ENCODE results near the gene EVA1A.
A peak's percentile ranks its signal among the peaks of the same experiment; 100 is the strongest.
"Not testable (repeated sequence)": the region's sequence is repeated elsewhere in the genome, so short reads cannot be mapped to it uniquely, and the experiment has no call there.

EVA1A gene

DNA sequence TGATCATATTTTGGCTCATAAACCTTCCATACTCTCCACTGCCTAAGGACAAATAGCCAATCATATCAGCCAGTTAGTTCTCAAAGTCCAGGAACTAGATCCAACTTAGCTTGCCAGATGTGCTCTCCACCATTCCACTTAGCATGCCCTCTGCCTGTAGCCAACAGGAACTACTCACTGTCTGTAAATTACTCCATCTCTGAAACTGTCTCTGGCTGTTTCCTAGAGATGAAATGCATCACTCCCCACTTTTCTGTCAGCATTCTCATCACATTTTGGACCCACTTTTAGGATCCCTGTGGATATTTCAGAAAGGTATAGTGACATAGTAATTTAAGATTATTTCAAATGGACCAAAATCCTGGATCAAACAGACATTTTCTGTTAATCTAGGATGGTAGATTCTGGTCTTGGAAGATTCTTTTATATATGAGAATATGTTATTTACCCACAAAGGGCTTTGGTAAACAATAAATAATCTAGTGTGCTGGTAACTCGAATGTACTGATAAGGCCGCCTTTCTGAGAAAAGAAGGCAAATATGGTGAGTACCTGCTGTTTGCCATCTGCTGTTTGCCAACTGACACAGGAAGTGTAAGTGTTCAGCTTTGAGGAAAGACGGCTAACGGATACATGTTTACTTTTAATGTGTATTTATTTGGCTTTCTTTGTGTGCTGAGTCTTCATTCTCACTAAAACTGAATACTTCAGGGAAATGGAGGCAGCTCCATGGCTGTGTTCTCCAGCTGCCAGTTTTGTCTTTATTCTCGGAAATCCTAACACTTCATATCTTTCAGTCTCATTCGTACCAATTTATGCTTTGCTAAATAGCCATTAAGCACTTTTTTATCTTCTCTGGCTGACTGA is 79.5 kb downstream of the EVA1A start:
- peak; percentile 30 for DNase-seq

DNA sequence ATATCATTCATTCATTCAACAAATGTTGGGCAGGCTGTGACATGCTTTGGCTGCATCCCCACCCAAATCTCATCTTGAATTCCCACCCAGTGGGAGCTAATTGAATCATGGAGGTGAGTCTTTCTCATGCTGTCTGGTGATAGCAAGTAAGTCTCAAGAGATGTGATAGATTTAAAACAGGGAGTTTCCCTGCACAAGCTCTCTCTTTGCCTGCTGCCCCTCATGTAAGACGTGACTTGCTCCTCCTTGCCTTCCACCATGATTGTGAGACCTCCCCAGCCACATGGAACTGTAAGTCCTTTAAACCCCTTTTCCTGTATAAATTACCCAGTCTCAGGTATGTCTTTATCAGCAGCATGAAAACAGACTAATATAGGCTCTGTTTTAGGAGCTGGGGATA is 83.0 kb downstream of the EVA1A start:
- DNase-seq: not testable (repeated sequence)

DNA sequence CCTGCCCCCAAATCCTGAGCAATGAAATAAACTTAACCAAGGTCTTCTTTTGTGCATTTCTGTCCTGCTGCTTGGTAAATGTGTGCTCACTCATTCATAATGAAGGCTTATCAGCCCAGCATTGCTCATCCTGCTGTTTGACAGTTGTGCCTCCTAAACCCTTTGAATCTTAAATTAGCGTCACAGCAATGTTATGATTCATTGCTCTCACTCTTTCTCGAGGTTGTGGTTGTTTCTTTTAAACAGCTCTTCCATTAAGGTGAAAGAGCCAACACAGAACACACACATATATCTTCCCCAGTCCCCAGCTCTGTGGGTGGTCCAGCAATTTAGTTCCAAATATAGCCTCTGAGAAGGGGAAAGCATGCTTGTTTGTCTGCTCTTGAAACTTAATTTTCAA is 84.0 kb downstream of the EVA1A start:
- DNase-seq: peak; percentile 60

DNA sequence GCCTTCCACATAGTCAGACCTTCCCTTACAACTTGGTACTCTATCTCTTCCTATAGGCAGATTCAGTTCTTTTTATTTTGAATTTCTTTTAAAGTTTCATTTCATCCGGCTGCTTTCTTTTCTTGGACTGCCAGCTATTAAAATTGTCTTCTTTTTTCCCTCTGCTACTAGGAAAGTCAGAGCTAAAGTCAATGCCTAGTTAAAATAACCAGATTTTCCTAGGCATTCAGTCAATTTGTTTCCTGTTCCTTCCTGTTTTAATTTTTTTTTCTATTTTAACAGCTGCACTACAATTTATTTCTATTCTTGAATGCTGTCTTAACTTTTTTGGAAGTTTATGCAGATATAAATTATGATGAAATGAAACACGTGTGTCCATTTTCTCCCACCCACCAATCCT is 84.8 kb downstream of the EVA1A start:
- DNase-seq: no peak

DNA sequence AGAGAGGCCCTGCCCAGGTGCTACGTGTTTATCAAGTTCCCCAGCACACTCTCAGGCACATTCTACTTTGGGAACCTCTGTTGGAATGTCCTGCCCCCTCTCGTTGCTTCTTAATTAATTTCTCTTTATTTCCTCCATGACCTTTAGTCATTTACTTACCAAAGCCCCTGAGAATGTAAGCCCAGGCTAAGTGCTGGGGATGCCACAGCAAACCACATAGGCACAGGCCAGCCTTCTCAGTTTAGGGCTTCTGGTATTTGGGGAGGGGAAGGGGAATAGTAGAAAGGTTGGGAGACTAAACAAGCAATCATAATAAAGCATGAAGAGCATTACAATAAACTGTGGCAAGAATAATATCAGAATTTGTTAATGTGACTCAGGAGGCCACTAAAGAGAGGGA is 85.7 kb downstream of the EVA1A start:
- DNase-seq: no peak

DNA sequence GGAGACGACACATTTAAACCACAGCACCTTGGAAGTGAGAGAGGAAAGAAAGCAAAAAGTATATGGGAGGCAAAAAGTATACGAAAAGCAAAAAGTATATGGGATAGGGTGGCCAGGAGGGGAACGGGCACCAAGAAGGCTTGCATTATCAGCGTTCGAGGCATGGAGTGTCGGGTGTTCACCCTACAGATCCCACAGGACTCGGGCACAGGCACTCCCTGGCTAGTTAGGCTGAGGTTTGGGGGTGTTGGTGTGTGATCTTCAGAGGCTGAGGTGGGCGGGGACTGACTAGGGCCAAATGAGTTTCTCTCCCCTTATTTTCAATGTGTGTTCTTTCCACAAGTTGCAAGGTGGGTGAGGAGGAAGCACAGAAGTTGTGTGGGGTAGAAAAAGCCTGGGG is 86.6 kb downstream of the EVA1A start:
- no peak for DNase-seq

DNA sequence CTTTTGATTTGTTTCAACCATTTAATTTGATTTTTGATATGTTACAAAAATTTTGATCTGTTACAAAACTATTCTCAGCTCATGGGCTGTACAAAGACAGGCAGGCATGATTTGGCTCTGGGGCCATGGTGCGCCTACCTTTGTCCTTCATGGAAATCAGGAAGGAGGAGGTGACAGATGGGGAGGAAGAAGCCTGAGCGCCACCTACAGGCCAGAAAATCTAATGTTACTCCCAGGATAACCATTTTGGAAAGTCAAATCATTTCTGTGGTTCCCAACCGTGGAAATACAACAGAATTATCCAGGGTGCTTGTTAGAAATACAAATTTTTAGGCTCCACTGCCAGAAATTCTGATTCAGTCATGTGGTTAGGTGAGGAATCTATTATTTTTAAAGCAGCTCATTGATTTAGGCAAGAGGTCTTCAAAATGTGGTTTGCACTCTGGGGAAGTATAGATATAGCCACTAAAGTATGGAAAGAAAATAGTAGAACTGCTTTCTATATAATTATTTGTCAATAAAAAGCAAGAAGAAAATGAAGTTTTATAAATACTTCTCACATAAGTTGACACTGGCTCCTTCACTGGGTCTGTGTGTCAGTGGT is 93.9 kb downstream of the EVA1A start:
- peak; percentile 42 for DNase-seq

DNA sequence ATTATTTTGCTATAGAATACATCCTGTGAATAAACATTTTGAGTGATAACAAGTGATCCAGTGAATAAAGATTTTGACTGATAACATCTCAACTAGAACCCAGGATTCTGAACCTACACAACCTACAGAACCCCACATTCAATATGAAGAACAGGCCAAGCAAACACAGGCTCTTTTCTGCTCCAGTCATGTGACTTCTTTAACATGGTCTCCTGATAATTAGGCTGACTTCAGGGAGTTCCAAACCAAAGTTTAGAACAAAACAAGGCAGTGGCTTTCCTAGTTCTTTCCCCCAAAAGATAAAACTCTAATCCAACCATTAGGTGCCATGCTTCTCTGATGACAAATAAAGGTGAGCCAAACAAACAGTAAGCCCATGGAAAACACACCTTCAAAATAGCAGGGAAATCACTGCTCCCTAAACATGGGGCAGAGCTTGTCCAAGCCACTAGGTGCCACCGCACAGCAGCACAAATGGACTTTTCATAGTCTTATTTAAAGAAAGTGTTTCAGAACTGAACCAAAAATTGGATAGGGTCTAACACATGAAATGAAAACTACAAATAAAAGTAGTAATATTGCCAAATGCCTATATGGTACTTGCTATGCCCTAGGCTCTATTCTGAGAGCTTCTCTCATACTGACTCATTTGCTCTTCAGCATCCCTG is 95.3 kb downstream of the EVA1A start:
- DNase-seq: peak; percentile 40

DNA sequence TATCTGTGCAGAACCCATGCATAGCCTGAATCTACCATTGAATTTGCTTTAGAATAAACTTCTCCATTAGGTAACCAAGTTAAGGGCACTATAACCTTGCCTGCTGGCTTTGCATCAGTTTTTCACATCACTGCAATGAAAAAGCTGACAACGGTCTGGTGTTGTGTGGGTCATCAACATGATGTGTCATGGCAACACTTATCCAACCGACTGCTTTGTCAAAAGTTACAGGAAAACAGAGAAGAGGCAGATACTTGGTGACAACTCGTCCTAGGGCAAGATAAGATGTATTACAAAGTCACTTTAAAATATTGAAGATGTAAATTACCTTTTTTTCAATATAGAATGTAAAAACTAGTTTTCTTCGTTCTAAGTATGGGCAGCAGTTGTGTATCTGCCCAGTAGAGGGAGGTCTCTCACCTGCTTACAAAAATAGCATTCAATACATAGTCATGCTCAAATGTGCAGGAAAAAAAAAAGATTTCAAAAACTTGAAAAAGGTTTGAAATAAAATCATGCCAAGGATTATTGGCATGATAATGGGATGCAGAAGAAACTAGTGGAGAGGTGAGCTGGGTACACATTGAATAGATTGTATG is 96.3 kb downstream of the EVA1A start:
- DNase-seq: peak; percentile 20

DNA sequence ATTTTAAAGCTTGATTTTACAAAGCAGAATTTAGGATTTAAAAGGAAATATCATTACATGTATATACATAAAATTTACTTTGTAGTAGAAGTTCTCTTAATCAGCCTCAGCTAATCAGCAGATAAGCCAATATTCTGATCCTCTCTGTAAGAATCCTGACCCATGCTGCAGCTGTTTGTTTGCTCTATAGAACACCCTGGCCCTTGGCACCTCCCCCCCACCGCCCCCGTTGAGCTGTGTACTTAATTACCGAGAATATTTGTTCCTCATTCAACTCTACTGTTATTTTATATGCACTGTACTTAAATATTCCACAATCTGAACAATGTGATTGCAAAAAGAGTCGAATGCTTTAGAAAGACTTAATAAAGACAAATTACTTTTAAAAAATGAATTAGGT is 98.0 kb downstream of the EVA1A start:
- DNase-seq: no peak

DNA sequence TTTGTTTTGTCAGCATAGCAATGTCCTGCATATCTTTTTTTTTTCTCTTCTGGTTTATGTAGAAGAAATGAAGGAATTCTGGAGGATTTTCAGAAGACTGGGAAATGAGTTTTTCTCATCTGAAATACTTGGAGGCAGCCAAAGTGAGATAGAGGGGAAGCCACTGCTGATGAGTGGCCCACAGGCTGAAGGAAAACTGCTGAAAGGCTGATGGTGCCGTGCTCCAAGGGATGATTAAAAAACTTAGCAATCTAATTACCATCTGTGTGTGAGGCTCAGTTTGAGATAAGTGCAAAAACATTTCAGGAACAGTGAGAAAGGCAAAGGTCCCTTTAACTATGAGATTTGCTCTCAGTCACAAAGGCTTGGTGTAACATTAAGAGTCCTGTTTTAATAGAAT is 98.5 kb downstream of the EVA1A start:
- no peak for DNase-seq

DNA sequence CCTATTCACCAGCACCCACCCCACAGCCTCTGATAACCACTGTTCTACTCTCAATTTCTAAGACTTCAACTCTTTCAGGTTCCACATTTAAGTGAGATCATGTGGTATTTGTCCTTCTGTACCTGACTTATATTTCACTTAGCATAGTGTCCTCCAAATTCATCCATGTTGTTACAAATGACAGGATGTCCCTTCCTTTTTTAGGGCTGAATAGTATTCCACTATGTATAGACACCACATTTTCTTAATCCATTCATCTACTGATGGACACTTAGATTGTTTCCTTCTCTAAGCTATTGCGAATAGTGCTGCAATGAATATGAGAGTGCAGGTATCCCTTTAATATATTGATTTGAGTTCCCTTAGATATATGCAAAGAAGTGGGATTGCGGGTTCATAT is 100.1 kb downstream of the EVA1A start:
- DNase-seq: no peak

DNA sequence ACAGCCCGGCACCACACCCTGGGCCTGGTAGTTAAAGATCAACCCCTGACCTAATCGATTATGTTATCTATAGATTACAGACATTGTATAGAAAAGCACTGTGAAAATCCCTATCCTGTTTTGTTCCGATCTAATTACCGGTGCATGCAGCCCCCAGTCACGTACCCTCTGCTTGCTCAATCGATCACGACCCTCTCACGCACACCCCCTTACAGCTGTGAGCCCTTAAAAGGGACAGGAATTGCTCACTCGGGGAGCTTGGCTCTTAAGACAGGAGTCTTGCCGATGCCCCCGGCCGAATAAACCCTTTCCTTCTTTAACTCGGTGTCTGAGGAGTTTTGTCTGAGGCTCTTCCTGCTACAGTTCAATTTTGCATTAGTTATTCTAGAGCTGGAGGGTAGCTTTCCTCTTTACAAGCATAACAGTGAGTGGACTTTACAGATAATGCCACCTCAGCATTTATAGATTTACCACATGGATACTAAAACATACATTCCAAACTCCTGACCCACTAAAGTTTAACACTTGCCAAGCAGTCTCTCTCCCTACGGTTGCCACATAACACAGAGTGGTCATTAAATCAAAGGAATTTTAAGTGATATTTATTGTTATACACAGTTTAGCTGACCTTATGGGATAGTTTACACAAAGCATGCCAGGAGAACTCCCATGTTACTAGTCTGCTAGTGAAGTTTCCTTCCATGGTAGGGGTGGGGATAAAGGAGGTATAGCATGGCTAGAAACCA is 101.0 kb downstream of the EVA1A start:
- DNase-seq: peak; percentile 90

DNA sequence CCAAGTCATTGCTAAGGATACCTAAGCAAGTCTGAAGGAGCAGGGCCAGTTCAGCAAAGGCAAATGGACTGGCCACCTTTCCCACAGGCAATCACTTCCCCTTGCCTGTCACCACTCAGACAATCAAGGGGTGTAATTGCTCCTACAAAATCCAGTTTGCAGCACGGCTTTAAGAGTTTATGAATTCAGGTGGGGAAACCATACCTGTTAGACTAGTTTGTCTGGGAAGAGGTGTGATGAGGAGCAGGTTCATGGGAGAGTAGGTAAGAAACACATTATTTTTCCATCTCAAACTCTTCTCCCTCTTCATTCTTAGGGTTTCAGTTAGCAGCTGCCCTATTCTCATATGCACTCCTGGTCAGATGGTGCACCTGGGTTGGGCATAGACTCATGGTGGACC is 102.5 kb downstream of the EVA1A start:
- no peak for DNase-seq

DNA sequence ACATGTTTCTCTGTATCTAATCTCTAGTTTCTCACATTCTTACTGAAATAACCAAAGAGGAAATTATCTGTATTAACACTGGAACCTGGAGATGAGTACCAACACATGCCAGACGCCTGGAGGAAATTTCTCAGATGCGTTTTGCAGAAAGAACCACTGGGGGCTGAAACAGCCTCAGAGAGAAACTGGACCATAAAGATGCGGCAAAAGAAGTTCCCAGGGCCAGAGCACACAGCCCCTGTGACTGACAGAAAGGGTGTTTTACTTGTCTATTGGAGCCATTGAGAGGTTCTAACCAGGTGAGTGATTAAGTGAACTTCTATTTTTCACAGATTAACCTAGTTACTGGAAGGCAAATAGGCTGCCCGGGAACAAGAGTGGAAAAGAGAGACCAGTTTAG is 103.9 kb downstream of the EVA1A start:
- DNase-seq: no peak

DNA sequence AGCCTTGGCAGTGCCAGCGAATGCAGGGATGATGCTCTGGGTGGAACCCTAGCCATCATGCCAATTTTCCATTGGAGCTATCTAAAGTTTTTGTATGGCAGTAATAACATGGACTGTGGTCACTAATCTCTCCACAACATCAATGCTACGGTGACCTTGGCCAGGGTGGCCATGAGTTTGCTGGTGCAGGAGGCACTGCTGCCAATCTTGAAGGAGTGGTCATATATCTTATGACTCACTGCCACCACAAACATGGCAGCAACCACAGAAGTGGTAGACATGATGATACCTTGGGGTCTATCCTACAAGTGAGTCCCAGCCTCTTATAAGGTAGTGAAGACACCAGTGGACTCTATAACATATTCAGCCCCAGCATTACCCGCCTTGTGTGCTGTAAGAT is 104.6 kb downstream of the EVA1A start:
- DNase-seq: no peak

DNA sequence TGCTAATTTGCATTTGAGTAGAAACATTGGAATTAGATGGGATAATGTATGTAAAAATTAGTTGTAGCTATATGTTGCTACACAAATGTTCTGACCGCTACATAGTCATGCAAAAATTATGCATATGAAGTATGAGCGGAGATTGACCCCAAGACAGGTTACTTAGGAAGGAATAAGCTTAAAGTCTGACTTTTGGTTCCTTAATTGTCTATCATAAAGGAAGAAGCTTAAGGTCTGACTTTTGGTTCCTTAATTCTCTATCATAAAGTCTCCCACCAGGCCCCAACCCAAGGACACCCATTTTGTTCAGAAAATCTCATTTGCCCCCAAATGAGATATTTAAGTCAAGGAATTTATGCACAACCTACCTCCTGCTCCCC is 106.5 kb downstream of the EVA1A start:
- no peak for DNase-seq

DNA sequence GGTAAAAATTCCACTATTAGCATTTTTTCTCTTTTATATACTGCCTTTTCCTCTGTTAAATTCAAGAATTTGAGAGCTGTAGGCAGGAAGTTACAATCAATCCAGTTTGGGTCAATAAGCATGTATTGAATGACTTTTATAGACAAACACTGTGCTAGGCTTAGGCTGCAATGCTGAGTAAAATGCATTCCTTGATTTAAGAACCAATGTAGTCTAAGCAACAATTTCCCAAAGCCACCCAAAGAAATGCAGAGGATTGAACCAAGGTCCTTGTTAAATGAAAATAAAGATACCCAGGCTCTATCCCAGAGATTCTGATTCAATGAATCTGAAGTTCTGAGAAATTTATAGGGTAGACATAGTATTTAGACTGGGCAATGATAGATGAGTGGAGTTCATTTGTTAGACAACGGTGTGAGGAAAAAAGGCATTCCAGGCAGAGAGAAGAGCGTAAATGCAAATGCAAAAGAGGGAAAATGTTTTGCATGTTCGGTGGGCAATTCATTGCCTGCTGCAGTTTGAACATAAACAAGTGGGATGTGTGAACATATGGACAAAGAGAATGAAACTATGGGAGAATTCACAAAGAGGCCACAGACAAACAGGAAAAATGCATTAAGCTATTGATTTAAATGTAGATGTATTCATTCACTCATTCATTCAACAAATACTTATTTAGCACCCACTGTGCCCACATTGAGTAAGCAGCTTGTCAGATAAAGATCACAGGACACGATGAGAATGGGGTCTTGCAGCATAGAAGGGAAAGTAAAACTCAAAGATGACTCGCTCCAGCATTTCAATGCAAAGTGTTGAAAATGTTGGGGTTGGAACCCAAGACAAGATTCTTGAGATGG is 107.1 kb downstream of the EVA1A start:
- DNase-seq: no peak

DNA sequence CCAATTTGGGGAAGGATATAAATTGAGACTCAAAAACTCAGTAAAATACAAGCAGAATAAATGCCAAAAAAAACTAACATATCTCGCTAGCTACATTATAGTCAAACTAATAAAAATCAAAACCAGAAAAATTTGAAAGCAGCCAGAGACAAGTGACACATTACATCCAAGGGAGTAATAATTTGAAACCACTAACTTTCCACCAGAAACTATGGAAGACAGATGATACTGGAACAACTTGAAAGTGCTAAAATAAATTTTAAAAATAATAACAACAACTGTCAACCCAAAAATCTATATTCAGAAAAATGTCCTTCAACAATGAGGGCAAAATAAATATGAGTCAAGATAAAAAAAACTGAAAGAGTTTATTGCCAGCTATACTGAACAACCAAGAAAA is 110.7 kb downstream of the EVA1A start:
- DNase-seq: no peak

DNA sequence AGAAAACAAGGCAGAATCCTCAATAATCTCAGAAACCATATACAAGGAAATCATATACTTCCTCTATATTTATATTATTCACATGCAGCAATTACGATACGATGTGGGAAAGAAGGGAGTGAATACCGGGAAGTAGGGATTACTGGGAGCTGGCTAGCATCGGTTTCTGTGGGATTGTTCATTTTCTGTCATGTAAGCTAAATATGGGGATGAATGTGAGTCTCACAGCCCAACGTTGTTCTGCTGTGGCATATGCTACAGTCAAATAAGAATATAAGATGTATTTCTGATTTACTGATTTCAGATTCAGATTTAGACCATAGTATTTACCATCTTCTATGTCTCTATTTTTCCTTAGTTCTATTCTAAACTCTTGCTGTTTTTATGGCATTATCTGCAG is 113.6 kb downstream of the EVA1A start:
- DNase-seq: no peak

Data from EL (cell line).